ENCODE measurements around the gene CD177. TPM values are rescaled to one million over a fixed set of nuclear protein-coding genes. Genes with fewer than 3 reads are reported as not detected.

The CD177 gene
- polyA plus RNA-seq, 1 of the 3 experiments (the other 2 are of a cell fraction), result 0.54 TPM

DNA sequence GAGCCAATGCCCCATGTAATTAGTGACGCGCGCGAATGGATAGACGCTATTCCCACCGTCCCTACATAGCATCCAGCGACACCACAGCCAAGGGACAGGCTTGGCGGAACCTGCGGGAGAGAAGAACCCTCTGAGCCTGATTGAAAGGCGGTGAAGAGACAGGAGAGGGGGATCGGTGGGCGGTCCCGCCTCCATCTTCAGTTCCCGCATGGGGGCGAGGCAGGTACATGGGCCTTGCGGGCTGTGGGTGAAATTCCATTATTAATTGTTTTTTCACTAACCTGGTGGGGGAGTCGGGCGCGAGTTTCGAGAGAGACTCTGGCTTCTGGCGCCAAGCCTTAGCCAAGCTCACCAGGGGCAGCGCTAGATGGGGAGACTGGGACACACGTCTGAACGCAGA lies 52.8 kb downstream of the CD177 start:
- CTCF ChIA-PET, result interaction anchor here (1.9 kb wide), 1 partner anchor 113 kb away, joined by 5 read pairs; no protein-coding TSS in a partner anchor
- Histone ChIP-seq H3K9me2 (no peaks in the 10 kb centered on the region), H3K79me2 (ENCODE audit: insufficient read depth) (no peaks in the 10 kb centered on the region), H3F3A (replicated peaks; ENCODE audit: insufficient read depth) (no peaks in the 10 kb centered on the region), H3K9me3 (no peaks in the 10 kb centered on the region), H3K36me3 (replicated peaks in 1 of 2; ENCODE audit: control insufficient read depth in 1 of 2, insufficient read depth in 2 of 2, low read length in 1 of 2) (no peaks in the 10 kb centered on the region), H3K27ac (ENCODE audit: low read depth in 2 of 2, low read length in 1 of 2) (no peak overlapping the region), H3K4me2 (no peak overlapping the region), H4K20me1 (ENCODE audit: insufficient read depth) (no peaks in the 10 kb centered on the region), H3K4me1 (ENCODE audit: control insufficient read depth in 1 of 2, insufficient read depth in 2 of 2, low read depth in 1 of 2, low read length in 1 of 2) (no peaks in the 10 kb centered on the region), H3K9ac (no peak overlapping the region), H2AFZ (ENCODE audit: low read depth) (no peak overlapping the region), H3K4me3 (ENCODE audit: low read depth in 2 of 2, low read length in 1 of 2) (no peak overlapping the region), H3K27me3 (ENCODE audit: insufficient read depth) (peaks cover 57% of the 10 kb centered on the region)
- WGBS (ENCODE audit: low lambda C conversion rate), result 39% methylated on average over 24 of the region's 24 CpGs
- DNase-seq, result no peak
- TF ChIP-seq EP300 (IDR thresholded peaks at IDR 0.05; ENCODE audit: borderline replicate concordance in 1 of 2, low read depth in 1 of 2, low read length in 1 of 2) (no peak), CHD2 (IDR thresholded peaks at IDR 0.05; ENCODE audit: low read length, partially characterized antibody) (no peak), JUND (IDR thresholded peaks at IDR 0.05) (no peak), TEAD4 (IDR thresholded peaks at IDR 0.05; ENCODE audit: borderline replicate concordance, insufficient read depth) (no peak)
- POLR2A ChIA-PET, result no interaction called here

GRCh38 chr19:43407416-43408005 lies 54.0 kb downstream of the CD177 start:
- CTCF ChIA-PET, result interaction anchor here (0.9 to 1.9 kb wide), 2 partner anchors 16 to 112 kb away, joined by 3 to 5 read pairs; no protein-coding TSS in a partner anchor
- H3F3A ChIP-seq (replicated peaks; ENCODE audit: insufficient read depth), result no peaks in the 10 kb centered on the region

More at GRCh38 chr19:43407416-43408005, 54.0 kb downstream of the CD177 start:
- Histone ChIP-seq H3K4me2 (no peak overlapping the region), H3K27me3 (ENCODE audit: insufficient read depth) (peaks cover 45% of the 10 kb centered on the region), H3K36me3 (replicated peaks in 1 of 2; ENCODE audit: control insufficient read depth in 1 of 2, insufficient read depth in 2 of 2, low read length in 1 of 2) (no peaks in the 10 kb centered on the region), H3K9ac (no peak overlapping the region), H3K27ac (ENCODE audit: low read depth in 2 of 2, low read length in 1 of 2) (no peak overlapping the region), H3K9me2 (no peaks in the 10 kb centered on the region), H3K4me3 (ENCODE audit: low read depth in 2 of 2, low read length in 1 of 2) (no peak overlapping the region), H4K20me1 (ENCODE audit: insufficient read depth) (no peaks in the 10 kb centered on the region), H3K79me2 (ENCODE audit: insufficient read depth) (no peaks in the 10 kb centered on the region), H2AFZ (ENCODE audit: low read depth) (no peak overlapping the region), H3K4me1 (ENCODE audit: control insufficient read depth in 1 of 2, insufficient read depth in 2 of 2, low read depth in 1 of 2, low read length in 1 of 2) (no peaks in the 10 kb centered on the region), H3K9me3 (no peaks in the 10 kb centered on the region)
- POLR2A ChIA-PET, result no interaction called here
- WGBS (ENCODE audit: low lambda C conversion rate), result 31% methylated on average over 13 of the region's 22 CpGs
- DNase-seq, result no peak
- TF ChIP-seq, protein P1, sequence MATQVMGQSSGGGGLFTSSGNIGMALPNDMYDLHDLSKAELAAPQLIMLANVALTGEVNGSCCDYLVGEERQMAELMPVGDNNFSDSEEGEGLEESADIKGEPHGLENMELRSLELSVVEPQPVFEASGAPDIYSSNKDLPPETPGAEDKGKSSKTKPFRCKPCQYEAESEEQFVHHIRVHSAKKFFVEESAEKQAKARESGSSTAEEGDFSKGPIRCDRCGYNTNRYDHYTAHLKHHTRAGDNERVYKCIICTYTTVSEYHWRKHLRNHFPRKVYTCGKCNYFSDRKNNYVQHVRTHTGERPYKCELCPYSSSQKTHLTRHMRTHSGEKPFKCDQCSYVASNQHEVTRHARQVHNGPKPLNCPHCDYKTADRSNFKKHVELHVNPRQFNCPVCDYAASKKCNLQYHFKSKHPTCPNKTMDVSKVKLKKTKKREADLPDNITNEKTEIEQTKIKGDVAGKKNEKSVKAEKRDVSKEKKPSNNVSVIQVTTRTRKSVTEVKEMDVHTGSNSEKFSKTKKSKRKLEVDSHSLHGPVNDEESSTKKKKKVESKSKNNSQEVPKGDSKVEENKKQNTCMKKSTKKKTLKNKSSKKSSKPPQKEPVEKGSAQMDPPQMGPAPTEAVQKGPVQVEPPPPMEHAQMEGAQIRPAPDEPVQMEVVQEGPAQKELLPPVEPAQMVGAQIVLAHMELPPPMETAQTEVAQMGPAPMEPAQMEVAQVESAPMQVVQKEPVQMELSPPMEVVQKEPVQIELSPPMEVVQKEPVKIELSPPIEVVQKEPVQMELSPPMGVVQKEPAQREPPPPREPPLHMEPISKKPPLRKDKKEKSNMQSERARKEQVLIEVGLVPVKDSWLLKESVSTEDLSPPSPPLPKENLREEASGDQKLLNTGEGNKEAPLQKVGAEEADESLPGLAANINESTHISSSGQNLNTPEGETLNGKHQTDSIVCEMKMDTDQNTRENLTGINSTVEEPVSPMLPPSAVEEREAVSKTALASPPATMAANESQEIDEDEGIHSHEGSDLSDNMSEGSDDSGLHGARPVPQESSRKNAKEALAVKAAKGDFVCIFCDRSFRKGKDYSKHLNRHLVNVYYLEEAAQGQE (IDR thresholded peaks at IDR 0.05; ENCODE audit: low read depth, low read length), result no peak
- TF ChIP-seq TEAD4 (IDR thresholded peaks at IDR 0.05; ENCODE audit: borderline replicate concordance, insufficient read depth) (no peak), NFIC (IDR thresholded peaks at IDR 0.05; ENCODE audit: borderline replicate concordance) (no peak), RXRA (IDR thresholded peaks at IDR 0.05; ENCODE audit: borderline replicate concordance, low read depth) (no peak), EZH2phosphoT487 (IDR thresholded peaks at IDR 0.05; ENCODE audit: borderline replicate concordance, low read depth) (no peak), MXI1 (IDR thresholded peaks at IDR 0.05; ENCODE audit: low read depth, low read length) (no peak), TAF1 (IDR thresholded peaks at IDR 0.05; ENCODE audit: borderline replicate concordance, low read depth, low read length) (no peak), RCOR1 (IDR thresholded peaks at IDR 0.05; ENCODE audit: low read length) (no peak), SMC3 (IDR thresholded peaks at IDR 0.05; ENCODE audit: low read depth, low read length) (no peak), FOXJ3 (CRISPR knock-in tag; IDR thresholded peaks at IDR 0.05) (no peak), JUND (IDR thresholded peaks at IDR 0.05) (no peak), TCF12 (IDR thresholded peaks at IDR 0.05) (no peak), MEF2A (IDR thresholded peaks at IDR 0.05; ENCODE audit: borderline replicate concordance, low read depth) (no peak), USF2 (IDR thresholded peaks at IDR 0.05; ENCODE audit: borderline replicate concordance, low read depth, low read length) (no peak), YY1 (IDR thresholded peaks at IDR 0.05; ENCODE audit: low read depth) (no peak), USF1 (IDR thresholded peaks at IDR 0.05; ENCODE audit: borderline replicate concordance, low read depth) (no peak), NRF1 (IDR thresholded peaks at IDR 0.05; ENCODE audit: low read depth, low read length) (no peak), ELF1 (IDR thresholded peaks at IDR 0.05) (no peak), POLR2AphosphoS5 (IDR thresholded peaks at IDR 0.05; ENCODE audit: low read depth, low read length) (no peak)
